GM19240 (cell line): ENCODE data around the gene TTLL12.
A peak's percentile ranks its signal among the peaks of the same experiment; 100 is the strongest.

Experiments
- DNase-seq: peaks from one replicate; pipeline ENCODE4 v3.0.0; 2011; ENCODE audit warnings: low spot score; ENCODE audit not compliant: insufficient read length

Gene TTLL12

GRCh38 chr22:43129426-43130425 is 57.2 kb downstream of the TTLL12 start:
- DNase-seq: no peak

GRCh38 chr22:43128928-43129424 is 58.0 kb downstream of the TTLL12 start:
- DNase-seq: no peak

GRCh38 chr22:43128116-43128515 is 58.8 kb downstream of the TTLL12 start:
- no peak for DNase-seq

- no peak for DNase-seq
Observed at GRCh38 chr22:43127166-43127908, 59.6 kb downstream of the TTLL12 start.

GRCh38 chr22:43126501-43127165 is 60.3 kb downstream of the TTLL12 start:
- no peak for DNase-seq

- DNase-seq: peak; percentile 38
Observed at GRCh38 chr22:43118953-43119458, 67.9 kb downstream of the TTLL12 start.

GRCh38 chr22:43118024-43118849 is 68.7 kb downstream of the TTLL12 start:
- no peak for DNase-seq

GRCh38 chr22:43116932-43117331 is 70.0 kb downstream of the TTLL12 start:
- DNase-seq: no peak
